Measurements from ENCODE around the gene DCDC2.

GRCh38 chr6:24140591-24140990 lies 217.3 kb downstream of the DCDC2 start:
- TF ChIP-seq POLR2A (IDR thresholded peaks at IDR 0.05), result no peak
- TF ChIP-seq, protein P1, sequence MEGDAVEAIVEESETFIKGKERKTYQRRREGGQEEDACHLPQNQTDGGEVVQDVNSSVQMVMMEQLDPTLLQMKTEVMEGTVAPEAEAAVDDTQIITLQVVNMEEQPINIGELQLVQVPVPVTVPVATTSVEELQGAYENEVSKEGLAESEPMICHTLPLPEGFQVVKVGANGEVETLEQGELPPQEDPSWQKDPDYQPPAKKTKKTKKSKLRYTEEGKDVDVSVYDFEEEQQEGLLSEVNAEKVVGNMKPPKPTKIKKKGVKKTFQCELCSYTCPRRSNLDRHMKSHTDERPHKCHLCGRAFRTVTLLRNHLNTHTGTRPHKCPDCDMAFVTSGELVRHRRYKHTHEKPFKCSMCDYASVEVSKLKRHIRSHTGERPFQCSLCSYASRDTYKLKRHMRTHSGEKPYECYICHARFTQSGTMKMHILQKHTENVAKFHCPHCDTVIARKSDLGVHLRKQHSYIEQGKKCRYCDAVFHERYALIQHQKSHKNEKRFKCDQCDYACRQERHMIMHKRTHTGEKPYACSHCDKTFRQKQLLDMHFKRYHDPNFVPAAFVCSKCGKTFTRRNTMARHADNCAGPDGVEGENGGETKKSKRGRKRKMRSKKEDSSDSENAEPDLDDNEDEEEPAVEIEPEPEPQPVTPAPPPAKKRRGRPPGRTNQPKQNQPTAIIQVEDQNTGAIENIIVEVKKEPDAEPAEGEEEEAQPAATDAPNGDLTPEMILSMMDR (IDR thresholded peaks at IDR 0.05), result no peak
